ENCODE data around the gene GPATCH8.

DNA sequence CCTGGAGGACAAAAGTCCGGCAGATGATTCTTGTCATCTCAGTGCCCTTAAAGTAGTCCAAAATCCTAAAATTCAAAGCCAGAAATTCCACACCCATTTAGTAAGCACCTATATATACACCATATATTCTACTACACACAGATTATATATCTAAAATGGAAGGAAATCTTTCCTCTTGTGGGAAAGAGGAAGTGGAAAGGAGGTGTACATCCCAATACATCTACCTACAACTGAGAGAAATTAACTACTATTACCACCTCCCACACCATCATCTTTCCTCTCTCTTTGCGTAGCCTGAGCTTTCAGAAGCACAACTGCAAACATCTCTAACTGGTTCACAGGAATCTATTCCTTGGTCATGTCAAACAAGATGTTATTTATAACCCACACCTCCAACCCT, 108.4 kb downstream of the GPATCH8 start:
- TF ChIP-seq ZNF8 (CRISPR knock-in tag; IDR thresholded peaks at IDR 0.05) (no peak), ISL1 (CRISPR knock-in tag; IDR thresholded peaks at IDR 0.05) (no peak)

All from SK-N-SH treated with all-trans-retinoic acid at 6 μM for 48 hours (cell line).